Activated CD8-positive, alpha-beta memory T cell treated with anti-CD3 and anti-CD28 coated beads, Interleukin-2, amount 50 U/mL, for 48 hours (primary cell): ENCODE results near the gene SPOCK1.
A peak's percentile ranks its signal among the peaks of the same experiment; 100 is the strongest.
"Not testable (repeated sequence)": the region's sequence is repeated elsewhere in the genome, so short reads cannot be mapped to it uniquely, and the experiment has no call there.

Experiments
- DNase-seq: peaks from one replicate; pipeline ENCODE4 v3.0.0-alpha.2; 2020

SPOCK1 gene

DNA sequence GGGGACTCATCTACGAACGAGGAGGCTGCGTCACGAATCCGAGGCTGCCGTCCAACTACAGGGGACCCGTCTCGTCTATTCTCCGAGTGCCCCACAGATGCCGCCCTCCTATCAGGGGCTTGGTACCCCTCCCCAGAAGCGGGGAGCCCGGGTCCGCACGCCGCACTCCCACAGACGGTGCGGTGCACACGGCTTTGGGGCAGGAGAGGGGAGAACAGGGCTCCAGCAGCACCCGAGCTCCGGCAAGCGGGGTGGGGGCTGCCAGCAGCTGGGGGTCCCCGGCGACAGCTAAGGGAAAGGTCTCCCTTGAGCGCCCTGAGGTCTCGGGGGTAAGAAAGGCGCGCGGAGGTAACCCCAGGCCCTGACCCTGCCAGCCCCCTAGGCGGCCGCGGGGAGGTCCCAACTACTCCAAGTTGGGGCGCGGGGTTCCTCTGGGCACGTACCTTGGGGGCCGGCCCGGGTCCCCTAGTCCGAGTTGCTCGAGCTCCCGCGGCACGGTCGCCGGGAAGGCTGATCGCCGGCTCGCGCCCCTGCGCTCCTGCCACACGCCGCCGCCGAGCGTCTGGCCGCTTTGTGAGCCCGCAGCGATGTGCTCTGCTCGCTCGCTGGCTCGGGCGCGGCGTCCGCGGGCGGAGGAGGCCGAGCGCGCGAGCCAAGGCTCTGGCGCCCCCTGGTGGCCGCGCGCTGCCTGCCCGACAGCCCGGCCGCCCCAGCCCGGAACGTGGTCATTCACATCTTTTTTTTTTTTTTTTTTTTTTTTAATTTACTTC lies at the start of gene SPOCK1:
TSS of gene SPOCK1 (minus strand) at position 591 of the 770 bp plus-strand sequence.
- peak; percentile 91 for DNase-seq

DNA sequence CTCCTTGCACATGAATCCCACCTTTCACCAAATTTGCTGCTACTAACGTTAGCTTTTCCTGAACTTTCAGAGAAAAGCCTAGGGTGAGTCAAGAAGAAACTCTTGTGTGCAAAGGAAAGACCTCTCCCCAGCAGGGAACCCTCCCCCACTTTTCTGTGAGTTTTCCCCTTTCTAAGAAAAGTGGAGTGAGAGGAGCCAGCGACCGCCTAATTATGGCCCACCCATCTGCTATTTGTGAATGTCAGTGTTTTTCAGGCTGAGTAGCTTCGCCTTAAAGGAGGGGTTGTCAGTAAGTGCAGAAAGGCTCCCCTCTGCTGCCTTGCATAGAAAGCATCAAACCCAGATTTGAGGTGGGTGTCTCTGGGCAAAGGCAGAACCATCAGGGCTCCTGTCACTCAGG lies 46.8 kb upstream of the SPOCK1 start:
- no peak for DNase-seq

DNA sequence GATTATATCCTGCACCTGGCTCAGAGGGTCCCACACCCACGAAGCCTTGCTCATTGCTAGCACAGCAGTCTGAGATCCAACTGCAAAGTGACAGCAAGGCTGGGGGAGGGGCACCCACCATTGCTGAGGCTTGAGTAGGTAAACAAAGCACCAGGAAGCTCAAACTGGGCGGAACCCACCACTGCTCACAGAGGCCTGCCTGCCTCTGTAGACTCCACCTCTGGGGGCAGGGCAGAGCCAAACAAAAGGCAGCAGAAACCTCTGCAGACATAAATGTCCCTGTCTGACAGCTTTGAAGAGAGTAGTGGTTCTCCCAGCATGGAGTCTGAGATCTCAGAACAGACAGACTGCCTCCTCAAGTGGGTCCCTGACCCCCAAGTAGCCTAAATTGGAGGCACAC lies 36.3 kb upstream of the SPOCK1 start:
- DNase-seq = not testable (repeated sequence)

DNA sequence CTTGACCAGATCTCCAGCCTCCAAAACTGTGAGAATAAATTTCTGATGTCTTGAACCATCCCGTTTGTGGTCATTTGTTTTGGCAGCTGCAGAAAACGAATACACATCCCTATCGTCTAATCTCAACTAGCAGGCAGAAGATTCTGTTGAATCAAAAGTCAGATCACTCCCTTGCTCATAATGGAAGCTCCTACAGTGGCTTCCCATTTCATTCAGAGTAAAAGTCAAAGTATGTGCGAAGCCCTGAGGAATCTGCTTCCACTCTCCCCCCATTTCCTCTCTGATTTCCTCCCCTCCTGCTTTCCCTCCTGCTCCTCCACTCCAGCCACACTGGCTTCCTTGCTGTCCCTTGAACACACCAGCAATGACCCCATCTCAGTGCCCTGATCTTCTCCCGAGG lies 34.8 kb upstream of the SPOCK1 start:
- no peak for DNase-seq

DNA sequence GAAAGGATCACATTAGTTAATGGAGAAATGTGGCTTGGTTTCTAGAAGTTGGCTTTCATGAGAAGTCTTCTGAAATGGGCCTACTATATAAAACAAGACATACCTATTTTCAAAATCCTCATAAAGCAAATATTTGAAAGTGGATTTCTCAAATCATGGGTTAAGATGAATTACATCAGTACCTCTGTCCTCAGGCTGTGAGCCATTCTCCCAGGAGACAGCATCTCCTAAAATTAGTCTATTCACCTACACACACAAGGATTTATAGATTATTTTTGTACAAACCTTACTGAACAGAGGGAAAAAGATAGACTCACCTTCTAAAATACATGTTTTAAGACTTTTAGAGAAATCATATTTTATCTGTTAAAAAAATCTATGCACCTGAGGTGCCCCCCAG lies 32.1 kb upstream of the SPOCK1 start:
- no peak for DNase-seq

DNA sequence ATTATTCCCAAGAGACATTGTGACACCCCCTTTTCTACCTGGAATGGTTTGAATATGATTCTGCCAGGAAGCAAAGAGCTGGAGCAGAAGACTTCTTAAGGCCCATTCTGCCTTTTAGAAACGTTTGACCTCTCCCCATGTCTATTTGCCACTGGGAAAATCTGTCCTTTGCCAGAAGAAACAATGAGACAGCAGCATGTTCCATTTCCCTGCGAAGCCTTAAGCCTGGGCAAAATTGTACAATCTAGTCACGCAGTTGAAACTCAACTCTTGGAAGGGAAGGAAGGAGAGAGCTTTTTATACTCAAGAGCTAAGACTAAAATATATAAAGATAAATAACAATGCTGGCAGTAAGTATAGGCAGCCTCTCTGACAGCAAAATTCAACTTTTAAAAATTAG lies 22.1 kb upstream of the SPOCK1 start:
- no peak for DNase-seq

DNA sequence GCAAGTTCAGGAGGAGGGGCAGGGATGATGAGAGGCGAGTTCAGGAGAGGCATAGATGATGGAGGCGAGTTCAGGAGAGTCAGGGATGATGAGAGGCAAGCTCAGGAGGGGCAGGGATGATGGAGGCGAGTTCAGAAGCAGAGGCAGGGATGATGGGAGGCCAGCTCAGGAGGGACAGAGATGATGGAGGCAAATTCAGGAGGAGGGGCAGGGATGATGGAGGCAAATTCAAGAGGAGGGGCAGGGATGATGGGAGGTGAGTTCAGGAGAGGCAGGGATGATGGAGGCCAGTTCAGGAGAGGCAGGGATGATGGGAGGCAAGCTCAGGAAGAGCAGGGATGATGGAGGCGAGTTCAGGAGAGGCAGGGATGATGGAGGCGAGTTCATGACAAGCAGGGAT lies 17.8 kb upstream of the SPOCK1 start:
- DNase-seq = no peak

DNA sequence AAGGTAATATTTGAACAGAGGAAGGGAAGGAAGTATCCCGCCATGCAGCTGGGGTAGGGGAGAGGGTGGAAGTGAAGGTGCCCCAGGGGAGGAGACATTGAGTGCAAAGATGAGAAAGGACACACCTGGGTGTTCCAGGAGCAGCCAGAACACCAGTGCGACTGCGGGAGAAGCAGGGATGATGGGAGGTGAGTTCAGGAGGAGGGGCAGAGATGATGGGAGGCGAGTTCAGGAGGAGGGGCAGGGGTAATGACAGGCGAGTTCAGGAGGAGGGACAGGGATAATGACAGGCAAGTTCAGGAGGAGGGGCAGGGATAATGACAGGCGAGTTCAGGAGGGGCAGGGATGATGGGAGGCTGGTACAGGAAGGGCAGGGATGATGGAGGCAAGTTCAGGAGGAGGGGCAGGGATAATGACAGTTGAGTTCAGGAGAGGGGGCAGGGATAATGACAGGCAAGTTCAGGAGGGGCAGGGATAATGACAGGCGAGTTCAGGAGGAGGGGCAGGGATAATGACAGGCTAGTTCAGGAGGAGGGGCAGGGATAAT lies 17.2 kb upstream of the SPOCK1 start:
- no peak for DNase-seq

DNA sequence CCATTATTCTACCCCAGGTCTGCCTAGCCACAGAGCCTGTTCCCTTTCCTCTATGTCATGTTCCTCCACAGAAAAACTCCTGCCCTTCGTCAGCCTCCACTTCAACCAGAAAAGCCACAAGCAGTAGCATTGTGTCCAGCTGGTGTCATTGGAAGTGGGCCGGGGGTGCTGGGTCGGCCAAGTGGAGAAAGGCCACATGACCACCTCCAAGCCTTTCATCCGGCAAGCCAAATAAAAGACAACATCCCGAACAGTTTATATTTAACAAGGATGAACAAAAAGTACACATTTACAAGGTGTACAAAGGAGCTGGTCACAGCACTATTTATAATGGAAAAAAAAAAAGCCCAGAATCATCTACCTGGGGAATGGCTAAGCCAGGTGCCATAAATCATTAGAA lies 16.1 kb upstream of the SPOCK1 start:
- DNase-seq = no peak

DNA sequence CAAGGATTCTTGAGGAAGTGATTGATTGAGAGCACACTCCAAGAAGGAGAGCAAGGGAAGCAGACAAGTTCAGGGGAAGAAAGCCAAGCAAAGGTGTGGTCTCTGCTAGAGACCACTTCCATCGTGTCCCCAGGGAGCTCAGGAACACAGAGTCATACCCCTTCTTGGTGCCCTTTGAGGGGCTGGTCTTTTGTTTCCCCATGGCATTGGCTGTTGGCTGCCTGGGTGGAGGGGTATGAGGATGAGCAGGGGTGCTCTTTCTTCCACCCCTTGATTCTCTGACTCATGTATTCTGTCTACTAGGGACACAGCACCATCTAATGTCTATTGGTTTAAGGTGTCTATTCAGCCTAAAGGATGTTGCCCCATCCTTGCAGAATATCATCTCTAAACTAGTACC lies 11.5 kb upstream of the SPOCK1 start:
- DNase-seq = no peak

DNA sequence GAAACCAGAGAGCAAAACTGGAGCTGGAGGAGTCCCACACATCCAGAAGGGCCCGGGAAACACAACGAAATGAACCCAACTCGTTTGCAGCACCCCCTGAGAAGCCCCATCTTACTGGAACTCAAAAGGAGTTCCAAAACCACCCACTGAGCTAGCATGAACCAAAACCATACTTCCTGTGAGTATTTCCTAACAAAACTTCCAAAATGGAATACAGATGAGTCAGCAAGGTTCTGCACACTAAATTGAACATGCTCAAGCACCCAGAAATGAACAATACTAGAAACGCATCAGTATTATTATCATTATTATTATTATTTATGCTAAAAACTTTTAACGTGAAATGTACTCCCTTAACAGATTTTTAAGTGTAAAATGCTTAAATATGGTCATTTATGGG lies 8.0 kb upstream of the SPOCK1 start:
- no peak for DNase-seq

DNA sequence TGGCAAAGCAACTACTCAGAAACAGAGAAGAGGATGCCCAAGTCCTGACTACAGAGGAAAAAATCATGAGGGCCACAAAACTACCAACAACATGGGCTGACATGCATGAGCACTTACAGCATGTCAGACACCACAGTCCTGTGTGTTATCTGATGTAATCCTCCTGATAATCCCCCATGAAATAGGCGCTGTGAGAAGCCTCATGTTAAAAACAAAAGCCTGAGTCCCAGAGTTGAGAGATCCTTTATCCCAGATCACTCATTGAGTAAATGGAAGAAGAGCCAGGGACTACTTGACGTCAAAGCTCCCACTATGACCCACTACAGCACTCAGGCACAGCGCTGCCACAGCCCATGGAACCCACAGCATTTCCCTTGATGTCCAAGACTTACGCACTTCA lies 7.2 kb upstream of the SPOCK1 start:
- DNase-seq = no peak

DNA sequence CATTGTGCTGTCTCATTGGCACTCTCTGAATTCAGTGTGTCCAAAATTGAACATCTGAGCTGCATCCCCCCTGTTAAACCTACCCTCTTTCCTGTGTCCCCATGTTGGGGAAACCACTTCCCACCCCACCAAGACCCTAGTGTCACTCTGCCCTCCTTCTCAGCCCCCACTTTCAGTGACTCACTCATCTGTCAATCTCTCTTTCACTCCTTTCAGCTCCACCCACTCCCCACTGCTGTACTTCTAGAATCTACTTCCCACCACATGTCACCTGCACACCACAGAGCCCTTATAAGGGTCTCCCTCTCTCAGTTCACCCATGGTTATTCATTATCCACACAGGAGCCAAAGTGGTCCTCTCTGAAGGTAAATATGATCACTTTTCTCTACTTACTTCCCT lies 5.8 kb upstream of the SPOCK1 start:
- no peak for DNase-seq

DNA sequence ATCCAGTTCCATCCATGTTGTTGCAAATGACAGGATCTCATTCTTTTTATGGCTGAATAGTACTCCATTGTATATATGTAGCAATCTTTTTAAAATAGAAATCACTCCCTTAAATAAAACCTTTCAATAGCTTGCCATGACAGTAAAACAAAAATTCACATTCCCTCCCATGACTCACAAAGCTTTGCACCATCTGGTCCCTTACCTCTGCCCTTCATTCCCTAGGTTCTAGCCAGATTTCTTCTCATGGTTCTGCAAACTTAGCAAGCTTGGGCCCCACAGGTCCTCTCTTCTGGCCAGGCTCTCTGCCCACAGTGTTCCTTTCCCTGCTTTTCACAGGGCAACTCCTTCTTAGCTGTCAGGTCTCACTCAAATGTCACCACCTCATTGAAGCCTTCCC lies 4.3 kb upstream of the SPOCK1 start:
- DNase-seq = no peak

DNA sequence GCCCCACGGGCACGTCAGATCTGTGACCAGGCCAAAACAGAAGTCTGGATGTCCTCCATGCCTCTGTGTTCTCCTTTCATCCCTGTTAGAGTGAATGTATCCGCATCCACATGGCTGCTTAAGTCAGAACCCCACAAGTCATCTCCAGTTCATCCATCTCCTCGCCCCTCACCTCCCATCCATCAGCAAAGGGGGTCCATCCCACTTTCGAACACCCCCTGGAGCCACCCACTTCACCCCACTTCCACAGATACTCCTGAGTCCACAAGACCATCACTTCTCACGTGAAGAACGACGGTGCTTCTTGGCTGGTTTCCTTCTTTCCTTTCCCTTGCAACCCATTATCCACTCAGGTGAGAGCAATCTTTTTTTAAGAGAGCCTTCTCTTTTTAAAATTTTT lies 3.5 kb upstream of the SPOCK1 start:
- no peak for DNase-seq

DNA sequence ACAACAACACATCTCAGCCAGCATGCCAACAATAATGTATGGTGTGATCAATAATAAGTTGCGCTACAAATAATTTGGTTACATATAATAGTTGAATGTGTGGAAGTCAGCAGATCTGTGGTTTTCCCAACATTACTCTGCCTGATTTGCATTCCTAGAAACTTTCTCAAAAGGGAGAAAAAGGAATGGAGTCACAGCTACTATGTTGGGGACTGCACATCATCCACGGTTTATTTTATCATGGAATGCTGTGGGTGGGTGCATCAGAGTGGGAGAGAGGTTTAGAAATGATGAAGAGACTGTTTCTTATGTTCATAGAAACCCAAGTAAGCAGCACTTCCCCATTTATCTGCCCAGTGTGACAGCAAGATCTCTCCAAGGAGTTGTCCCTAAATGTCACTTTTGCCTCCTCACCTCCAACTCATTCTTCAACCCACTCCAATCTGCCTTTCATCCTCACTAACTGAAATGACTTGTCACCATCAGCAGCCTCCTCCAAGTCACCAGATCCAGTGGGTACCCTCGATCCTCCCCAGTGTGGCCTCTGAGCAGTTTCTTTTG lies 2.8 kb upstream of the SPOCK1 start:
- no peak for DNase-seq

DNA sequence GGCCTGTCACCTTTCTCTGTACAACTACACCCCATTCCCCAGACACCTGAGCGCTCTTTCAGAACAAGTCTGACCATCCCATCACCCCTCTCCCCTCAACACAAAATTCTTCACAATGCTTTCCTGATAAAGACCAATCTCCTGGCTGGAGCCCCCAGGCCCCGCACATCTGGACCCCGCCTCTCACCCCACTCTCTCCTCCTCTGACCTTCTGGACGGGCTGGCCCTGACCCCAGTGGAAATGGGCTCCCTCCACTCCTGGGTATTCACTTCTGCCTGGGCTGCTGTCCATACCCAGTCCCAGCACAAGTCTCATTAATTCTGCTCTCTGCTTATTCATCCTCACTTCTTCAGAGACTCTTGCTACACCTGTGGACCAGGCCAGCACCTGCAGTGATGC lies 2.1 kb upstream of the SPOCK1 start:
- DNase-seq = no peak

DNA sequence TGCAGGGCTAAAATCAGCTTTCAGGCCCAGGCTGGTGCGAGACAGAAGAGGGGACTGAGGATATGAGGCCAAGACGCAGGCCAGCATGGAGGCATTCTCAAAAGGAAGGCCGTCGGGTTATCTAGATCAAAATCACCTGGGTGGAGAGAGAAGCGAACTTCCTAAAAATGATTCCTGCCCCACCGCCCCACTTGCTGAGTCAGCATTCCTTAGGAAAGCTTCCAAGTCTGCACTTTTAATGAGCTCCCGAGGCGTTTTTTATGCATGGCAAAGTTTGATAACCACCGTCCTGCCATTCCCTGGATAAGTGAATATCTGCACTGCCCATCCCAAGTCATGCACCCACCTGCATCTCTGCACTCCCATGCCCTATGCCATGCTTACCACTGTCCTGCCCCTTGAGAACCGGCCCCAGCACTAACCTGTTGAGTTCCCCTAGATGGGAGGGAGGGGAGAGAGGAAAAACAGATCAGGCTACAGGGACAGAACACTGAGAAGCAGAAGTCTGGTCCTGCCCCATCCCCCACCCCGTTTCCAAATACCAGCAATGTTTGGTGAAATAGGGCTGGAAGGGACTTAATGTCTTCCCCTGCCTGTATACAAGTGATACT lies 1.6 kb upstream of the SPOCK1 start:
- no peak for DNase-seq

DNA sequence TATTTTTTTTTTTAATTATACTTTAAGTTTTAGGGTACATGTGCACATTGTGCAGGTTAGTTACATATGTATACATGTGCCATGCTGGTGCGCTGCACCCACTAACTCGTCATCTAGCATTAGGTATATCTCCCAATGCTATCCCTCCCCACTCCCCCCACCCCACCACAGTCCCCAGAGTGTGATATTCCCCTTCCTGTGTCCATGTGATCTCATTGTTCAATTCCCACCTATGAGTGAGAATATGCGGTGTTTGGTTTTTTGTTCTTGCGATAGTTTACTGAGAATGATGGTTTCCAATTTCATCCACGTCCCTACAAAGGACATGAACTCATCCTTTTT lies 351 bp upstream of the SPOCK1 start:
- DNase-seq = not testable (repeated sequence)

DNA sequence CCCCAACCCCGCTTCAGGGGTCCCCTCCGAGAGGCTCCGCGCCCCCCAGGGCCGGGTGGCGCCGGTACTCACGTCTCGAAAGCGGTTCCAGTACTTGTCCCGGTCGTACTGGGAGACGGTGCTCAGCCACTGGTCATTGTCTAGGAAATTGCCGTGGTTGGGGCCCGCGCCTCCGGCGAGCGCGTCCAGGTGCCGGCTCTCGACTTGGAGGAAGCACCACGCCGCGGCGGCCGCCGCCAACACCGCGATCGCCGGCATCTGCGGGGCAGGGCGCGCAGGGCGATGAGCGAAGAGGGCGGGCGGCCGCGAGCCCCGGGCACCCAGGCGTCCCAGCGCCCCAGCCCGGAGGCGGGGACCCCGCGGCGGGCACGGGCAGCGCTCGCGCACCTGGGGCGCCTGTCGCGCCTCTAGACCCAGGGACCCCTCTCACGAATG lies 808 bp downstream of the SPOCK1 start:
- DNase-seq = no peak

DNA sequence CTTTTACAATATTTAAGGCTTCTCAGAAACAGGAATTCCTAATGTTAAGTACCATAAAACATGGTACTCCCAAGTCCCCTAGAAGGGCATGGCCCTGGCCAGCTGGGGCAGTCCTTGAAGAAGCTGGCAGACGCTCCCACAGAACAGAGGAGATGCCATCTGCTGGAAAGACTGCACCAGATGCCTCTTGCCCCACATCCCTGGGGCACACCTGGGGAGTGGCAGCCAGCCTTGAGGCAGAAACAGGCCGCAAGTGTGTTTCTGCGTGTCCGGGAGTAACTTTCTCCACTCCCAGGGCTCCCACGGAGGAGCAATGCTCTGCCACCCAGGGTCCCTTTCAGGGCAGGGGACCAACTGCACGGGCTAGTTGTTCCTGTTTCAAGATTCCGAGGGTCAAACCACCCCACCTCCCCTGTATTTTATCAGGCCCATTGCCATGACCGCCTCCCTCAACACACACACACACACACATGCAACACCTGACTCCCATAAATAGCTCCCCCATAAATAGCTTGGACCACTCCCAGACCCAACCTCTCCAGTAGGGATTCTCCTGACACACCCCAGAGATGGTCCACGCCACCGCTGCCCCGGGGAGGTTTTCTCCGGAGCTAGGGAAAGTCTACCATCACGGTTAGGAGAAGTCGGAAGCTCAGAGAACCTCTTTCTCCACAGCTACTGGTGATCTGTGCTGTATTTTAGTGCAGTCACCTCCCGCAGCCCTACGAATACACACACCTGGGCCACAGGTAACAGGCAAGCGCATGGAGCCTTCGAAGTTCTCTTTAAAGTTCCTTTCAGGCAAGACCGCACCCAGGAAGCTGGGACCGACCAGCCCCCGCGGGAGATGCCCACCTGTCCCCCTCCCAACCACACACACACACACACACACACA lies 1.5 kb downstream of the SPOCK1 start:
- DNase-seq = no peak

DNA sequence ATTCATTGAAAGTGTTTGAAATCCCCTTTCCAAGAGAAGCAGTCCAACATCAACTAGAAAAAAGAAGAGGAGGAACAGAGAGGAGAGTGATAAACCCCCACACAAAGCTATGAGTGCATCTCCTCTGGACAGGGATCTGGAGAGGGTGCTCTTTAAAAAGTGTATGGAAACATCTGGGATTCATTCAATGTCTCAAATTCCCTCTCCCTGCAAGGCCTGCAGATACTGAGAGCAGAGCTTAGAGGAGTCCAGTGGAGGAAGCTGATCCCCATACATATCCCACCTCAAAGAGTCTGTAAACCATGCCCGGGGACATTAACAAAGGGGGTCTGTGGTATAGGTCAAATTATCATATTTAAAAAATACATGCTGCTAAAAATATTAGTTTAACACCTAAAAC lies 2.2 kb downstream of the SPOCK1 start:
- DNase-seq = no peak

DNA sequence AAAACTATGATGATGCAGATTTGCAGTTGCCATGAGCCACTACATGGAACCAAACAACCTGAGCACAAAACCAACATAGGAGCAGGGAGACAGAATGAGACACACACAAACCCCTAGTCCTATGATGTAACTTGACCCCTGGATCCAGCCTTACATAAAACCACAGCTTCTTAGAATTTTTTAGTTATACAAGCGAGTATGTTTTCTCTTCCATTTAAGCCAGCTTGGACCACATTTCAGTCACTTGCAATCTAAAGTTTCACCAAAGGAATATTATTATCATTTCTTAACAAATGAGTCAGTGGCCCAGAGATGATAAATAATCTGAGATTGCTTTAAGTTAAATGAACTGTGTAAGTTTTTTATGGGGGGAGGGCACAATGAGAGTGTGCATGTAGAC lies 6.8 kb downstream of the SPOCK1 start:
- DNase-seq = no peak
